SK-N-SH (cell line): ENCODE data around the gene MLXIPL.

Source experiments
- CTCF ChIP-seq: fragments of 200-600 bp; sonication (generic); IDR thresholded peaks from 2 replicates; pipeline ENCODE4 v1.6.1; 2017; ENCODE audit warnings: antibody characterized with exemption, mild to moderate bottlenecking, moderate library complexity
- EP300 ChIP-seq, 2 experiments: IDR thresholded peaks; 2 replicates each; pipeline versions ENCODE4 v1.4.0 to v1.6.1; 2012; ENCODE audit warnings: borderline replicate concordance in 1 of 2, low read depth in 1 of 2, low read length in 1 of 2
- JUND ChIP-seq: IDR thresholded peaks from 2 replicates; pipeline ENCODE4 v1.4.0; 2012
- MAX ChIP-seq: IDR thresholded peaks from 2 replicates; pipeline ENCODE4 v1.4.0; 2012; ENCODE audit warnings: low read depth
- RAD21 ChIP-seq: IDR thresholded peaks from 2 replicates; pipeline ENCODE4 v1.6.1; 2012; ENCODE audit warnings: mild to moderate bottlenecking, low read length
- RCOR1 ChIP-seq: fragments of 150-350 bp; IDR thresholded peaks from 2 replicates; pipeline ENCODE4 v1.6.1; 2017; ENCODE audit warnings: antibody characterized with exemption, low read length
- RXRA ChIP-seq: IDR thresholded peaks from 2 replicates; pipeline ENCODE4 v1.4.0; 2012; ENCODE audit warnings: low read depth, mild to moderate bottlenecking, borderline replicate concordance
- SIN3A ChIP-seq: IDR thresholded peaks from 2 replicates; pipeline ENCODE4 v1.6.1; 2012; ENCODE audit warnings: low read depth, mild to moderate bottlenecking, low read length, moderate library complexity, borderline replicate concordance
- SMC3 ChIP-seq: IDR thresholded peaks from 2 replicates; pipeline ENCODE4 v1.6.1; 2012; ENCODE audit warnings: low read depth, low read length, improper control_type of control experiment
- TAF1 ChIP-seq: IDR thresholded peaks from 2 replicates; pipeline ENCODE4 v1.6.1; 2012; ENCODE audit warnings: low read depth, mild to moderate bottlenecking, low read length, moderate library complexity, borderline replicate concordance

GRCh38 chr7:73611017-73611555 lies 13.2 kb downstream of the MLXIPL start:
- TF ChIP-seq RAD21 (no peak), CTCF (peak; percentile 21; the same call in 1 of the 2 replicates), EP300 (IDR thresholded peaks at IDR 0.05; ENCODE audit: borderline replicate concordance in 1 of 2, low read depth in 1 of 2, low read length in 1 of 2) (no peak), SIN3A (no peak), SMC3 (no peak), JUND (no peak), RXRA (no peak), TAF1 (no peak), RCOR1 (no peak), MAX (no peak)
